ENCODE results near the gene IL1R2. TPM values are rescaled to one million over a fixed set of nuclear protein-coding genes. Genes with fewer than 3 reads are reported as not detected.

Gene IL1R2
- total and polyA plus RNA-seq, 9 of the 15 experiments (the other 6 are each of a cell fraction or from before 2014, with no cell fraction given): 0.13 TPM; not detected in 8

DNA sequence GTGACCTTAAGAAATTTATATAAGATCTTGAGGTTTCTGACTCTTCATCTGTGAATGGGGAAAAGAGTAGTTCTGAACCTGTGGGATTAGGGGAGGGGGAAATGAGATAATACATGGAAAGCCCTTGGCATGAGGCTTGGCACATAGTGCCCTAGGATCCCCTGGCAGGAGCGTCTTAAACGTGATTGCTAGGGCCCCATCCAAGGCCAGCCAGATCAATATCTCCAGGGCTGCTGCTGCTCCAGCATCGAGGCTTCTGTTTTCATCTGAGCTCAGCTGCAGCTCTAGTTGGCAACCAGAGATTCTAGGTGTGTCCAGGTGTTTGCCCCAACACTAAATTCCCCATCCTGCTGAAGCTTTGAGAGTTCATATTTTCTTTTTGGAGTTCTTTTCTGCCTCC, 71.0 kb downstream of the IL1R2 start:
- H3K9me3 ChIP-seq (replicated peaks; ENCODE audit: control insufficient read depth, insufficient read depth, low read depth, low read length): no peaks in the 10 kb centered on the region
- H3K4me2 ChIP-seq (ENCODE audit: insufficient read depth, low read length): no peak overlapping the region
- H2AFZ ChIP-seq (ENCODE audit: low read depth, low read length): 0 out of 2 replicates have a peak overlapping the region, but pooled peaks have one; percentile 4
- H3K9me1 ChIP-seq (ENCODE audit: control insufficient read depth, insufficient read depth, low read length): no peaks in the 10 kb centered on the region
- 17% methylated on average over 3 of the region's 3 CpGs for WGBS (ENCODE audit: insufficient coverage, low coverage, missing lambda C conversion rate)
- H3K9ac ChIP-seq (ENCODE audit: insufficient read depth in 1 of 2, low read depth in 2 of 2, low read length in 2 of 2): no peak overlapping the region; a peak in 1 of 4 replicates
- ATAC-seq: no peak
- no peaks in the 10 kb centered on the region for H3K36me3 ChIP-seq (ENCODE audit: control insufficient read depth, insufficient read depth, low read length)
- POLR2A ChIA-PET: interaction anchor here (0.8 to 2.7 kb wide), 3 partner anchors 7 to 103 kb away, joined by 4 to 18 read pairs (median 18); no protein-coding TSS in a partner anchor
- H3K79me2 ChIP-seq (ENCODE audit: control insufficient read depth, insufficient read depth, low read length): no peaks in the 10 kb centered on the region
- in situ Hi-C loops (cut with MboI) (no loop called here), intact Hi-C loops (cut with micrococcal nuclease) (no loop called here)
- no TSS peak for BruUV-seq (replicated peaks)
- DNase-seq (ENCODE audit: extremely low read depth in 1 of 4, low spot score in 3 of 4): peak in 1 of 4 experiments; percentile 4
- H3K27ac ChIP-seq (ENCODE audit: extremely low read depth, low read depth, low read length): no peak overlapping the region
- no peak overlapping the region for H3K4me3 ChIP-seq
- H4K20me1 ChIP-seq (replicated peaks; ENCODE audit: control insufficient read depth, insufficient read depth, low read length): no peaks in the 10 kb centered on the region
- peaks cover 31 to 48% of the 10 kb centered on the region in 2 experiments for H3K4me1 ChIP-seq (replicated peaks in 1 of 2; ENCODE audit: control insufficient read depth in 2 of 2, insufficient read depth in 2 of 2, low read length in 2 of 2)
- CTCF ChIA-PET (ENCODE audit: low intra/inter-chr PET ratio): no interaction called here
- no peaks in the 10 kb centered on the region for H3K27me3 ChIP-seq (ENCODE audit: control insufficient read depth in 2 of 2, insufficient read depth in 2 of 2, low read length in 2 of 2)
- FAIRE-seq: no peak
- TF ChIP-seq, protein P1, sequence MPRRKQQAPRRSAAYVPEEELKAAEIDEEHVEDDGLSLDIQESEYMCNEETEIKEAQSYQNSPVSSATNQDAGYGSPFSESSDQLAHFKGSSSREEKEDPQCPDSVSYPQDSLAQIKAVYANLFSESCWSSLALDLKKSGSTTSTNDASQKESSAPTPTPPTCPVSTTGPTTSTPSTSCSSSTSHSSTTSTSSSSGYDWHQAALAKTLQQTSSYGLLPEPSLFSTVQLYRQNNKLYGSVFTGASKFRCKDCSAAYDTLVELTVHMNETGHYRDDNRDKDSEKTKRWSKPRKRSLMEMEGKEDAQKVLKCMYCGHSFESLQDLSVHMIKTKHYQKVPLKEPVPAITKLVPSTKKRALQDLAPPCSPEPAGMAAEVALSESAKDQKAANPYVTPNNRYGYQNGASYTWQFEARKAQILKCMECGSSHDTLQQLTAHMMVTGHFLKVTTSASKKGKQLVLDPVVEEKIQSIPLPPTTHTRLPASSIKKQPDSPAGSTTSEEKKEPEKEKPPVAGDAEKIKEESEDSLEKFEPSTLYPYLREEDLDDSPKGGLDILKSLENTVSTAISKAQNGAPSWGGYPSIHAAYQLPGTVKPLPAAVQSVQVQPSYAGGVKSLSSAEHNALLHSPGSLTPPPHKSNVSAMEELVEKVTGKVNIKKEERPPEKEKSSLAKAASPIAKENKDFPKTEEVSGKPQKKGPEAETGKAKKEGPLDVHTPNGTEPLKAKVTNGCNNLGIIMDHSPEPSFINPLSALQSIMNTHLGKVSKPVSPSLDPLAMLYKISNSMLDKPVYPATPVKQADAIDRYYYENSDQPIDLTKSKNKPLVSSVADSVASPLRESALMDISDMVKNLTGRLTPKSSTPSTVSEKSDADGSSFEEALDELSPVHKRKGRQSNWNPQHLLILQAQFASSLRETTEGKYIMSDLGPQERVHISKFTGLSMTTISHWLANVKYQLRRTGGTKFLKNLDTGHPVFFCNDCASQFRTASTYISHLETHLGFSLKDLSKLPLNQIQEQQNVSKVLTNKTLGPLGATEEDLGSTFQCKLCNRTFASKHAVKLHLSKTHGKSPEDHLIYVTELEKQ (CRISPR knock-in tag; IDR thresholded peaks at IDR 0.05): no peak
- TF ChIP-seq ZNF445 (CRISPR knock-in tag; IDR thresholded peaks at IDR 0.05; ENCODE audit: low read depth): no peak
- no peak for TF ChIP-seq POLR2AphosphoS5 (IDR thresholded peaks at IDR 0.05; ENCODE audit: control insufficient read depth, insufficient read depth, low read depth, low read length)
- TF ChIP-seq, protein P2, sequence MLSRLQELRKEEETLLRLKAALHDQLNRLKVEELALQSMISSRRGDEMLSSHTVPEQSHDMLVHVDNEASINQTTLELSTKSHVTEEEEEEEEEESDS (CRISPR knock-in tag; IDR thresholded peaks at IDR 0.05): no peak
- TF ChIP-seq, protein P3, sequence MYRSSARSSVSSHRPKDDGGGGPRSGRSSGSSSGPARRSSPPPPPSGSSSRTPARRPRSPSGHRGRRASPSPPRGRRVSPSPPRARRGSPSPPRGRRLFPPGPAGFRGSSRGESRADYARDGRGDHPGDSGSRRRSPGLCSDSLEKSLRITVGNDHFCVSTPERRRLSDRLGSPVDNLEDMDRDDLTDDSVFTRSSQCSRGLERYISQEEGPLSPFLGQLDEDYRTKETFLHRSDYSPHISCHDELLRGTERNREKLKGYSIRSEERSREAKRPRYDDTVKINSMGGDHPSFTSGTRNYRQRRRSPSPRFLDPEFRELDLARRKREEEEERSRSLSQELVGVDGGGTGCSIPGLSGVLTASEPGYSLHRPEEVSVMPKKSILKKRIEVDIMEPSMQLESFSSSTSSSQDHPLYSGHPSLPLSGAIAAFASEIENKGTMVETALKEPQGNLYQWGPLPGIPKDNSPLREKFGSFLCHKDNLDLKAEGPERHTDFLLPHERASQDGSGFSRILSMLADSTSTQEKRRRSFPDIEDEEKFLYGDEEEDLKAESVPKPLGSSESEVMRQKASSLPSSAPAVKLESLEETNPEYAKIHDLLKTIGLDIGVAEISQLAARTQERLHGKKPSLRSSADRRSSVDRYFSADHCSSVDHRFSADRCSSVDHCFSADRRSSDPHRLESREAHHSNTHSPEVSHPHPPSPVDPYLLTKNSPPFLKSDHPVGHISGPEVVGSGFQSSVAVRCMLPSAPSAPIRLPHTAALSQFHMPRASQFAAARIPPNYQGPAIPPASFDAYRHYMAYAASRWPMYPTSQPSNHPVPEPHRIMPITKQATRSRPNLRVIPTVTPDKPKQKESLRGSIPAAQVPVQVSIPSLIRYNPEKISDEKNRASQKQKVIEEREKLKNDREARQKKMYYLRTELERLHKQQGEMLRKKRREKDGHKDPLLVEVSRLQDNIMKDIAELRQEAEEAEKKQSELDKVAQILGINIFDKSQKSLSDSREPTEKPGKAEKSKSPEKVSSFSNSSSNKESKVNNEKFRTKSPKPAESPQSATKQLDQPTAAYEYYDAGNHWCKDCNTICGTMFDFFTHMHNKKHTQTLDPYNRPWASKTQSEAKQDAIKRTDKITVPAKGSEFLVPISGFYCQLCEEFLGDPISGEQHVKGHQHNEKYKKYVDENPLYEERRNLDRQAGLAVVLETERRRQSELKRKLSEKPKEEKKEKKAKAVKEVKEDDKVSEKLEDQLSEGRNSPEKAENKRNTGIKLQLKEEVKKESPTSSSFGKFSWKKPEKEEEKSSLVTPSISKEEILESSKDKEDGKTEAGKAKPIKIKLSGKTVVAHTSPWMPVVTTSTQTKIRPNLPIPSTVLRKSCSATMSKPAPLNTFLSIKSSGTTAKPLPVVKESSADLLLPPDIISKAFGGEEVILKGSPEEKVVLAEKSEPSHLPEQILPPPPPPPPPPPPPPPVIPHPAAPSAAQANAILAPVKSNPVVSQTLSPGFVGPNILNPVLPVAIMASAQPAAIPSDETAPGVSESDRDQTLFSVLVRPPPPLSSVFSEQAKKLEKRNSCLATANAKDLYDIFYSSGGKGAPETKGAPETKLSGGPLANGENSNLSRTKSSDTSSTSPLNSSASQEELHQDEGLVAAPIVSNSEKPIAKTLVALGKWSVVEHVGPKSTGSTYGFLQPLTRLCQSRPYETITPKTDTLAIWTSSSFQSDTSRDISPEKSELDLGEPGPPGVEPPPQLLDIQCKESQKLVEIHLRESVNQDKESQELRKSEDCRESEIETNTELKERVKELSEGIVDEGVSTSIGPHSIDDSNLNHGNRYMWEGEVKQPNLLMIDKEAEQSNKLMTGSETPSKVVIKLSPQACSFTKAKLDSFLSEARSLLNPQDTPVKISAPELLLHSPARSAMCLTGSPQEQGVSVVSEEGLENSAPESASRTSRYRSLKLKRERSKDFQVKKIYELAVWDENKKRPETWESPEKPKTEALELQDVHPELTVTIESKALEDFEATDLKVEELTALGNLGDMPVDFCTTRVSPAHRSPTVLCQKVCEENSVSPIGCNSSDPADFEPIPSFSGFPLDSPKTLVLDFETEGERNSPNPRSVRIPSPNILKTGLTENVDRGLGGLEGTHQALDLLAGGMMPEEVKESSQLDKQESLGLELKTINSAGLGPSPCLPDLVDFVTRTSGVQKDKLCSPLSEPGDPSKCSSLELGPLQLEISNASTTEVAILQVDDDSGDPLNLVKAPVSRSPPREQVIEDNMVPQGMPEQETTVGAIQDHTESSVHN (IDR thresholded peaks at IDR 0.05; ENCODE audit: borderline replicate concordance in 1 of 2, low read depth in 1 of 2): no peak
- no peak for TF ChIP-seq U2AF2 (optimal IDR thresholded peaks at IDR 0.05; ENCODE audit: low read depth, low read length)
- no peak for TF ChIP-seq ZKSCAN8 (CRISPR knock-in tag; IDR thresholded peaks at IDR 0.05)
- no peak for TF ChIP-seq TFAM (CRISPR knock-in tag; conservative IDR thresholded peaks at IDR 0.05)
- TF ChIP-seq CHCHD3 (CRISPR knock-in tag; IDR thresholded peaks at IDR 0.05): no peak
- no peak for TF ChIP-seq CSDE1 (IDR thresholded peaks at IDR 0.05)

Measured in K562 (cell line).